HG03060 (cell line): Measurements from ENCODE around the gene OSBPL9.

Experiments
- ATAC-seq: cut with Tn5 transposase; IDR thresholded peaks from one replicate; pipeline ENCODE4 v1.9.1; 2021; ENCODE audit warnings: low read depth, moderate number of reproducible peaks; ENCODE audit not compliant: unreplicated experiment

OSBPL9 gene

GRCh38 chr1:51616903-51617708 lies at the start of gene OSBPL9:
Gene OSBPL9 (plus strand): TSS chr1:51617092. CDS start chr1:51617111, 19 bp downstream.
- ATAC-seq: peak; percentile 63

GRCh38 chr1:51567653-51568052 lies 49.2 kb upstream of the OSBPL9 start:
- ATAC-seq: no peak

GRCh38 chr1:51568231-51568935 lies 48.5 kb upstream of the OSBPL9 start:
- no peak for ATAC-seq

GRCh38 chr1:51569284-51570062 lies 47.4 kb upstream of the OSBPL9 start:
- ATAC-seq: peak; percentile 62

- peak; percentile 13 for ATAC-seq
These were observed 46.7 kb upstream of the OSBPL9 start for GRCh38 chr1:51570063-51570710.

GRCh38 chr1:51572365-51572764 lies 44.5 kb upstream of the OSBPL9 start:
- no peak for ATAC-seq

- no peak for ATAC-seq
These were observed 42.1 kb upstream of the OSBPL9 start for GRCh38 chr1:51574796-51575195.

- ATAC-seq: no peak
These were observed 41.3 kb upstream of the OSBPL9 start for GRCh38 chr1:51575406-51576084.

- ATAC-seq: no peak
These were observed 40.8 kb upstream of the OSBPL9 start for GRCh38 chr1:51576085-51576444.

GRCh38 chr1:51576923-51577322 lies 40.0 kb upstream of the OSBPL9 start:
- ATAC-seq: no peak

GRCh38 chr1:51578383-51579109 lies 38.3 kb upstream of the OSBPL9 start:
- peak; percentile 69 for ATAC-seq

- no peak for ATAC-seq
These were observed 35.7 kb upstream of the OSBPL9 start for GRCh38 chr1:51581238-51581637.

GRCh38 chr1:51583532-51583931 lies 33.4 kb upstream of the OSBPL9 start:
- no peak for ATAC-seq

GRCh38 chr1:51584021-51584420 lies 32.9 kb upstream of the OSBPL9 start:
- ATAC-seq: no peak

GRCh38 chr1:51592711-51593110 lies 24.2 kb upstream of the OSBPL9 start:
- no peak for ATAC-seq

- ATAC-seq: no peak
These were observed 22.2 kb upstream of the OSBPL9 start for GRCh38 chr1:51594716-51595115.

- no peak for ATAC-seq
These were observed 16.4 kb upstream of the OSBPL9 start for GRCh38 chr1:51600529-51600928.

- ATAC-seq: no peak
These were observed 15.9 kb upstream of the OSBPL9 start for GRCh38 chr1:51600965-51601364.

- ATAC-seq: no peak
These were observed 10.8 kb upstream of the OSBPL9 start for GRCh38 chr1:51605961-51606723.
